A549 (cell line): ENCODE data around the gene CCR3.

Experiments used
- CTCF ChIP-seq: fragments of >200 bp; sonication (Bioruptor Twin); formaldehyde crosslinking; IDR thresholded peaks from 3 replicates; pipeline ENCODE4 v1.5.1; 2016
- EP300 ChIP-seq, 2 experiments: fragments of >200 bp; sonication (Bioruptor Twin); formaldehyde crosslinking; IDR thresholded peaks; 2 replicates in 1 of 2; 3 replicates in 1 of 2; pipeline ENCODE4 v1.6.1; 2016 to 2017
- MAX ChIP-seq: IDR thresholded peaks from 2 replicates; pipeline ENCODE4 v1.6.1; 2012
- POLR2A ChIP-seq: IDR thresholded peaks from 2 replicates; pipeline ENCODE4 v1.6.1; 2012; ENCODE audit warnings: mild to moderate bottlenecking, low read length
- REST ChIP-seq: fragments of 200-600 bp; sonication (generic); IDR thresholded peaks from 2 replicates; pipeline ENCODE4 v1.6.1; 2016; ENCODE audit warnings: antibody characterized with exemption, mild to moderate bottlenecking, moderate library complexity

GRCh38 chr3:46314517-46314916, 72.3 kb downstream of the CCR3 start:
- TF ChIP-seq EP300 (IDR thresholded peaks at IDR 0.05) (no peak), CTCF (no peak), POLR2A (no peak), REST (no peak), MAX (no peak)
